ENCODE results near the gene TRIM14. TPM values are rescaled to one million over a fixed set of nuclear protein-coding genes. Genes with fewer than 3 reads are reported as not detected.

TRIM14 gene
- total and polyA plus RNA-seq, 10 of the 15 experiments (the other 5 are each of a cell fraction or from before 2014, with no cell fraction given), result 8.6 to 53.3 (median 35.7) TPM

DNA sequence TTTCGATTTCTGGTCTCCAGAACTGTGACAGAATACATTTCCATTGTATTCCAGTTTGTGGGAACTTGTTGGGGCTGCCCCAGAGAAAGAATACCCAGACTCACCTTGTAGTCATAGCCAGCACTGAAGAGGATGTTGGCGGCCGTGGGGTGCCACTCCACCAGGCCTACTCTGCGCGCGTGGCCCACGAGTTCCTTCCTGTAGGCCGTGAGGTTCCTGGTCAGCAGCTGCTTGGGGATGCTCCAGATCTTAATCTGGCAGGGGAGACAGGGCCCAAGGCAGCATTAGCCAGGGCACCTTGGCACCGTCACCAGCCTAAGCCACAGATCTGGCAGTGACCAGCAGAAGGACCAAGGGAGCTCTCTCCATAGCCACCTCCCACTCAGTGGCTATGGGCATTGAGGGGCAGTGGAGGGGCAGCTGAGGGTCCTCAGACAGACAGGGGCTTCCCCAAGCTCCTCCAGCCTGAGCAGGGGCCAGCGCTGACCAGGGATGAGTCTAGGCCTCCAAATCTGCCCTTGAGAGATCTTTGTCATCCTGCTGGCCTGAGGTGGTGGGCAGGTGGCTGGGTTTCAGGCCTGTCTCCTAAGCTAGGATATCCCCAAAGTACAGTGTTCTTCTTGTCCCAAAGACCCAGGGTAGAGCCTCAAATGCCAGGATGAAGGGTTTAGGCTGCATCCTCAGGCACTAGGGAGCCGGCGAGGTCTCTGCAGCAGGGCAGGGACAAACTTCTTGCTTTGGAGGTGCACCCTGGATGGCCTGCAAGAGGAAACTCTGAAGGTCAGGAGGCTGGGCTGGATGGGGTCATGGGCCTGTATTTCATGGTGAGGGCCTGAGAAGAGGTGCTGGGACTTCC, 15.9 kb upstream of the TRIM14 start:
- Histone ChIP-seq H3K4me2 (ENCODE audit: control insufficient read depth, insufficient read depth) (no peak overlapping the region), H4K20me1 (ENCODE audit: control insufficient read depth, insufficient read depth) (no peaks in the 10 kb centered on the region), H3K27me3 (replicated peaks in 1 of 2; ENCODE audit: control insufficient read depth in 2 of 2, insufficient read depth in 2 of 2, low read length in 1 of 2) (no peaks in the 10 kb centered on the region), H3K4me1 (ENCODE audit: control insufficient read depth, insufficient read depth, low read length) (no peaks in the 10 kb centered on the region; the same call in 1 of the 2 replicates), H2AFZ (ENCODE audit: control insufficient read depth, low read depth, low read length) (no peak overlapping the region), H3K79me2 (ENCODE audit: control insufficient read depth, insufficient read depth, low read length) (no peaks in the 10 kb centered on the region), H3K9me3 (replicated peaks; ENCODE audit: control insufficient read depth, insufficient read depth, low read length) (no peaks in the 10 kb centered on the region), H3K9ac (ENCODE audit: control insufficient read depth, insufficient read depth, low read length) (no peak overlapping the region), H3K27ac (ENCODE audit: control insufficient read depth, insufficient read depth) (no peak overlapping the region), H3K36me3 (ENCODE audit: control insufficient read depth in 2 of 2, insufficient read depth in 2 of 2, low read length in 1 of 2) (no peaks in the 10 kb centered on the region), H3K4me3 (no peak overlapping the region)
- no peak for DNase-seq (ENCODE audit: low read depth, low spot score)
- RAD21 ChIA-PET (ENCODE audit: unreplicated experiment), result no interaction called here
- no peak for ATAC-seq
- 84% methylated on average over 12 of the region's 12 CpGs for WGBS (ENCODE audit: insufficient coverage, insufficient replicate concordance, low lambda C conversion rate, missing lambda C conversion rate)
- CTCF ChIA-PET, result interaction anchor here (1.1 kb wide), 2 partner anchors 61 to 209 kb away, joined by 3 to 4 read pairs; no protein-coding TSS in a partner anchor
- POLR2A ChIA-PET, result interaction anchor here (0.5 kb wide), 1 partner anchor 92 kb away, joined by 3 read pairs; no protein-coding TSS in a partner anchor
- intact Hi-C loops (cut with micrococcal nuclease; ENCODE audit: unreplicated experiment) (no loop called here), in situ Hi-C loops (cut with MboI) (no loop called here)
- SMC1A ChIA-PET (ENCODE audit: uncharacterized antibody, unreplicated experiment), result interaction anchor here (0.7 to 0.9 kb wide), 3 partner anchors 14 to 63 kb away, joined by 3 to 4 read pairs (median 3); no protein-coding TSS in a partner anchor
- FAIRE-seq, result no peak
- TF ChIP-seq ETV6 (conservative IDR thresholded peaks at IDR 0.05 in 1 of 2, IDR thresholded peaks at IDR 0.05 in 1 of 2; ENCODE audit: borderline replicate concordance in 1 of 2, low read depth in 1 of 2), result no peak
- TF ChIP-seq USF2 (IDR thresholded peaks at IDR 0.05; ENCODE audit: borderline replicate concordance, low read depth, low read length), result no peak
- TF ChIP-seq, protein P1, sequence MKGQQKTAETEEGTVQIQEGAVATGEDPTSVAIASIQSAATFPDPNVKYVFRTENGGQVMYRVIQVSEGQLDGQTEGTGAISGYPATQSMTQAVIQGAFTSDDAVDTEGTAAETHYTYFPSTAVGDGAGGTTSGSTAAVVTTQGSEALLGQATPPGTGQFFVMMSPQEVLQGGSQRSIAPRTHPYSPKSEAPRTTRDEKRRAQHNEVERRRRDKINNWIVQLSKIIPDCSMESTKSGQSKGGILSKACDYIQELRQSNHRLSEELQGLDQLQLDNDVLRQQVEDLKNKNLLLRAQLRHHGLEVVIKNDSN (IDR thresholded peaks at IDR 0.05; ENCODE audit: borderline replicate concordance, extremely low read length, insufficient read depth, low read depth, low read length), result no peak
- no peak for TF ChIP-seq KAT2A (conservative IDR thresholded peaks at IDR 0.05; ENCODE audit: control insufficient read depth, low read depth, low read length)
- TF ChIP-seq MYB (IDR thresholded peaks at IDR 0.05; ENCODE audit: borderline replicate concordance, low read depth, low read length), result no peak
- no peak for TF ChIP-seq MTA3 (IDR thresholded peaks at IDR 0.05; ENCODE audit: borderline replicate concordance, low read length)
- TF ChIP-seq ELK1 (IDR thresholded peaks at IDR 0.05; ENCODE audit: low read depth, low read length), result no peak
- TF ChIP-seq NFIC (IDR thresholded peaks at IDR 0.05; ENCODE audit: low read depth, low read length), result no peak
- TF ChIP-seq, protein P2, sequence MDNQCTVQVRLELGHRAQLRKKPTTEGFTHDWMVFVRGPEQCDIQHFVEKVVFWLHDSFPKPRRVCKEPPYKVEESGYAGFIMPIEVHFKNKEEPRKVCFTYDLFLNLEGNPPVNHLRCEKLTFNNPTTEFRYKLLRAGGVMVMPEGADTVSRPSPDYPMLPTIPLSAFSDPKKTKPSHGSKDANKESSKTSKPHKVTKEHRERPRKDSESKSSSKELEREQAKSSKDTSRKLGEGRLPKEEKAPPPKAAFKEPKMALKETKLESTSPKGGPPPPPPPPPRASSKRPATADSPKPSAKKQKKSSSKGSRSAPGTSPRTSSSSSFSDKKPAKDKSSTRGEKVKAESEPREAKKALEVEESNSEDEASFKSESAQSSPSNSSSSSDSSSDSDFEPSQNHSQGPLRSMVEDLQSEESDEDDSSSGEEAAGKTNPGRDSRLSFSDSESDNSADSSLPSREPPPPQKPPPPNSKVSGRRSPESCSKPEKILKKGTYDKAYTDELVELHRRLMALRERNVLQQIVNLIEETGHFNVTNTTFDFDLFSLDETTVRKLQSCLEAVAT (IDR thresholded peaks at IDR 0.05), result no peak
- no peak for TF ChIP-seq CBX5 (IDR thresholded peaks at IDR 0.05; ENCODE audit: low read depth)
- no peak for TF ChIP-seq BACH1 (IDR thresholded peaks at IDR 0.05; ENCODE audit: borderline replicate concordance)
- no peak for TF ChIP-seq RELB (IDR thresholded peaks at IDR 0.05; ENCODE audit: low read depth)
- TF ChIP-seq MXI1 (IDR thresholded peaks at IDR 0.05; ENCODE audit: low read depth, low read length), result no peak
- BruUV-seq (replicated peaks), result no TSS peak
